HG03469 (cell line): ENCODE results near the gene MEMO1.
"Not testable (repeated sequence)": the region's sequence is repeated elsewhere in the genome, so short reads cannot be mapped to it uniquely, and the experiment has no call there.

ENCODE experiments used
- ATAC-seq: cut with Tn5 transposase; IDR thresholded peaks from one replicate; pipeline ENCODE4 v1.9.1; 2021; ENCODE audit warnings: mild to moderate bottlenecking, moderate library complexity, moderate number of reproducible peaks; ENCODE audit not compliant: unreplicated experiment

MEMO1 gene

GRCh38 chr2:31998731-31999383, 12.0 kb downstream of the MEMO1 start:
- ATAC-seq = no peak

DNA sequence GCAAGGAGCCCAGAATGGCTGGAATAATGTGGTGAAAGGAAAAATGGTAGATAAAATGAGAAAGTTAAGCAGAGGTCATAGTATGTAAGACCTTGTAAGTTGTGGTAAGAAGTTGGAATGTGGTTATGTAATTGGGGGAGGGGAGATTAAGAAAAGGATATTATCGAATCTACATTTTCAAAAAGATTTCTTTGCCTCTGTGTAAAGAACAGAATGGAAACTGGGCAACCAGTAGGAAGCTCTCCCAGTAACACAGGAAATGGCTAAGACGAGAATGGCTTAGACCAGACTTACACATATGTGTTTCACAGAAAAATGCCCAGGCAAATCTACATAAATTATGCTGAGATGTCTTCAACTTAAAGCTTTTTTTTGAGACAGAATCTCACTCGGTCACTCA, 13.2 kb downstream of the MEMO1 start:
- ATAC-seq = no peak

DNA sequence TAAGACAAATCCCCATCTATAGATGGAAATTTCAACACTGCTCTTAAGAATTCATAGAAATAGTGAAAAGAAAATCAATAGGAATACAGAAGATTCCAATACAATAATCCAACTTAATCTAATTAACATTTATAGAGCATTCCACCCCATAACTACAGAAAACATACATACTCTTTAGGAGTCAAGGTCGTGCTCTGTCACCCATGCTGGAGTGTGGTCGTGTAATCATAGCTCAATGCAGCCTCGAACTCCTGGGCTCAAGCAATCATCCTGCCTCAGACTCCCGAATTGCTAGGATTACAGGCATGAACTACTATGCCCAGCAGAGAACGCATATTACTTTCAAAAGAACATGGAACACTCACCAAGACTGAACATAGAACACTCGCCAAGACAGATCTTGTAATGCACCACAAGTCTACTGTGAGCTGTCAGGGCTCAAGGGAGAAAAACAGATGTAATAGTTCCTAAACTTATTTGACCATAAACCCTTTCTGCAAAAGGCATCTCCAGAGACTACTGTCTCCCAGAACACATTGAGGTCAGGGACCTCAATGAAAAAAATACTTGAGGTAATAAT, 14.1 kb downstream of the MEMO1 start:
- no peak for ATAC-seq

GRCh38 chr2:31992934-31993333, 17.9 kb downstream of the MEMO1 start:
- ATAC-seq = no peak

GRCh38 chr2:31992025-31992579, 18.7 kb downstream of the MEMO1 start:
- ATAC-seq = no peak

GRCh38 chr2:31989946-31990345, 20.9 kb downstream of the MEMO1 start:
- ATAC-seq = no peak

DNA sequence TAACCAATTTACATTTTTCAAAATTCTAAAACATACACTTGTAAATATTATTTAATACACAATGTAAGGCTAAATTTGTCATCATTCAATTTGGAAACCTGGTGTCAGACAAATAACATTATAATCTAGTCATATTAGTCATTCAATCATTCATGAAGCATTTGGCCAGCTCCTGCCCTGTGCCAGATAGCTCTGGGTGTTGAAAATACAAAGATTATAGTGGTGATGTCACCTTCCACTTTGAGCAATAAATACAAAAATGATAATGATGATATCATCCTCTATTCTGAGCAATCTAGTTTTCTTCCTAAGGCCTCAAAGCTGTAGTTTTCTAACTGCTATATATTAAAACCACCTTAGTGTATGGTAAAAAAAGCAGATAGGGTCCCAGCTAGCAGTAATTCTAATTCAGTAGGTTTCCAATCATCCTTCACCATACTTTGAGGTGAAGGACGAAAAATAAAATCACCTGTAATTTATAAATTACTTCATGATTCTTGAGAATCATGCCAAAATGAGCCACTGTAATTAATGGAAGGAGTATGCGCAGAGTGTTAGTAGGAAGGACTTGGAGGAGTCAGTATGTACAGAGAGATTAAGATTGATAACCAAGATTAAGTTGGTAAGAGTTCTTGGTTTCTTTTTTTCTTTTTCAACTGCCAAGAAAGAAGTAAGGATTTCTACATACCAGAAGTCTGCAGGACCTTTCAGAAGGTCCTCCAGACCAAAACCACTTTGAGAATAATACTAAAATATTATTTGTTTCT, 23.2 kb downstream of the MEMO1 start:
- no peak for ATAC-seq

DNA sequence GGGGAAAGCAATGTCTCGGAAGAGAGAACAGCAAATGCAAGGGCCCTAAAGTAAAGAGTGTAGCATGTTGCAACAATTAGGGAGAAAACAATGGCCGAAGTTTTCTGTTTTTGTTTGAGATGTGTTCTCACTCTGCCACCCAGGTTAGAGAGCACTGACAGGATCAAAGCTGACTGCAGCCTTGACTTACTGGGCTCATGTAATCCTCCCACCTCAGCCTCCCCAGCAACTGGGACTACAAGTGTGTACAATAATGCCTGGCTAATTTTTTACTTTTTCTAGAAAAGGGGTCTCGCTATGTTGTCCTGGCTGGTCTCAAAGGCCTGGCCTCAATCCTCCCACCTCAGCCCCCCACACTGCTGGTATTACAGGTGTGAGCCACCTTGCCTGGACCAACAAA, 23.9 kb downstream of the MEMO1 start:
- no peak for ATAC-seq

GRCh38 chr2:31983762-31984467, 26.9 kb downstream of the MEMO1 start:
- no peak for ATAC-seq

GRCh38 chr2:31980674-31981356, 30.0 kb downstream of the MEMO1 start:
- peak; percentile 96 for ATAC-seq

DNA sequence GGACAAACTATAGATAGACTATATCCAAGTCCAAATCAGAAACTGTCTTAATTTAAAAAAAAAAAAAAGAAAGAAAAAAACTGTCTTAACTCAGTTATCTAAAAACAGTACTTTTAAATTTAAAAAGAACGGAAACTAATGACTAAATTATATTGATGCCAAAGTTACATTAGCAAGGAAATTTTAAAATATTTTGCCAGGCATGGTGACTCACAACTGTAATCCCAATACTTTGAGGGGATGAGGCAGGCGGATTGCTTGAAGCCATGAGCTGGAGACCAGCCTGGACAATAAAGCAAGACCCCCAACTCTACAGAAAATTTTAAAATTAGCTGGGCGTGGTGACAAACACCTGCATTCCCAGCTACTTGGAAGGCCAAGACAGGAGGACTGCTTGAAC, 30.9 kb downstream of the MEMO1 start:
- ATAC-seq = no peak

DNA sequence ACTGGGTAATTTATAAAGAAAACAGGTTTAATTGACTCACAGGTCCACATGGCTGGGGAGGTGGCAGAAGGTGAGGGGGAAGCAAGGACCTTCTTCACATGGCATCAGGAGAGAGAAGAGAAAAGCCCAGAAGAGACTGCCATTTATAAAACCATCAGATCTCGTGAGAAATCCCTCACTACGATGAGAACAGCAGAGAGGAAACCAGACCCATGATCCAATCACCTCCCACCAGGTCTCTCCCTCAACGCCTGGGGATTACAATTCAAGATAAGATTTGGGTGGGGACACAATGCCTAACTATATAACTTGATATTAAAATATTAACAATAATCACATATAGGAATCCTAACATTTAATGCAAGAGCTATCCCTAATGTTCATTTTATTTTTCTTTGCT, 31.8 kb downstream of the MEMO1 start:
- ATAC-seq = no peak

- ATAC-seq = no peak
Measured at GRCh38 chr2:31978436-31978835, 32.4 kb downstream of the MEMO1 start.

DNA sequence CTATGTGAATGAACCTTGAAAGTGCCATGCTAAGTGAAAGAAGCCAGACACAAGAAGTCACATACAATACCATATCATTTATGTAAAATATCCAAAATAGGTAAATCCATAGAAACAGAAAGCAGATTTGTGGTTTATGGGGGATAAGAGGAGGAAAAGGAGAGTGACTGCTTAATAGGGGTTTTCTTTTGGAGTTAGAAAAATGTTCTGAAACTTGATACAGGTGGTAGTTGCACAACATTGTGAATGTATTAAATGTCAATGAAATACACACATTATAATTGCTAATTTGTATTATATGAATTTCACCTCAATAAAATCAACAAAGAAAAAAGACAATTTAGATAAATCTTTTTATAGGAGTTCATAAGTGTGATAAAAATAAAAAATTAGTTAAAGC, 37.1 kb downstream of the MEMO1 start:
- no peak for ATAC-seq

DNA sequence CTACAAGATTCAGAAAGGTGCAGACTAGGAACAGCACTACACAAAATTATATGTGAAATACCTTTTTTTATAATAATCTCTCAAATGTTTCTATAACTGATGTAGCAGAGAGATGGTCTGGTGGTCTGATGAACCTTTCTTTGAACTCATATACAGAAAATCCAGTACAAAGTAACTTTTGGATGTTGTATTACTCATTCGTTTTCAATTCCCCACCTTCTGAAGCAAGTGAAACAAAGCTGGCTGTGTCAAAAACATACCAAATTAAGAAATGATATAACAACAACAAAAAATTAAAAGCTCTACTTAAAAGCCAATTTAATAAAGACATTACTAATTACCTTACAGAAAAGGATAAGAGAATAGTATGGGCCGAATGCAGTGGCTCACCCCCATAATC, 38.7 kb downstream of the MEMO1 start:
- ATAC-seq = no peak

GRCh38 chr2:31969178-31969577, 41.6 kb downstream of the MEMO1 start:
- ATAC-seq = no peak

DNA sequence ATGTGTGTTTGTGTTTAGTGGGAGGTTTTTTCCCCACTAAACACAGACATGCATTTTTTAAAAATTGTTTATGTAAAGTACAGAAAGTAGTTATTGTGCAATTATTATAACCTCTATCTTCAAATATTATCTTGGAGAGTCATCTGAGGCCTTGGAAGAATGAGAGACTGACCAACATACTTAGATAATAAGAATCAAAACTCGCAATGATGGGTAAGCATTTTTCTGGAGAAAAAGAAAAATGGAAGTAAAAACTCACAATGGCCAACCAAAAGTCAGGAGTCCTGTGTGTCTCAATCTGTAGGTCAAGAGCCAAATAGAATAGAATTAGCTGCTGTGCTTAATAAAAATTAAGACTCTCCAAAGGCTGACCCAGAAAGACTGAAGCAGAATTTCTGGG, 43.0 kb downstream of the MEMO1 start:
- ATAC-seq = no peak

DNA sequence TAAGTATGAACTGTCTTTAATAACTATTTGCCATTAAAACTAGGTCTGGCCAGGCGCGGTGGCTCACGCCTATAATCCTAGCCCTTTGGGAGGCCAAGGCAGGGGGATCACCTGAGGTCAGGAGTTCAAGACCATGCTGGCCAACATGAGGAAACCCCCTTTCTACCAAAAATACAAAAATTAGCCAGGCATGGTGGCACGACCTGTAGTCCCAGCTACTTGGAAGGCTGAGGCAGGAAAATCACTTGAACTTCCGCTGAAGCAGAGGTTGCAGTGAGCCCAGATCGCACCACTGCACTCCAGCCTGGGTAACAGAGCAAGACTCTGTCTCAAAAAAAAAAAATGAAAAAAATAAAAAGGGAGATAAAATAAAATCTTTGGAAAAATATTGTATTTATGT, 44.4 kb downstream of the MEMO1 start:
- not testable (repeated sequence) for ATAC-seq

- ATAC-seq = no peak
Measured at GRCh38 chr2:31965094-31965493, 45.7 kb downstream of the MEMO1 start.

DNA sequence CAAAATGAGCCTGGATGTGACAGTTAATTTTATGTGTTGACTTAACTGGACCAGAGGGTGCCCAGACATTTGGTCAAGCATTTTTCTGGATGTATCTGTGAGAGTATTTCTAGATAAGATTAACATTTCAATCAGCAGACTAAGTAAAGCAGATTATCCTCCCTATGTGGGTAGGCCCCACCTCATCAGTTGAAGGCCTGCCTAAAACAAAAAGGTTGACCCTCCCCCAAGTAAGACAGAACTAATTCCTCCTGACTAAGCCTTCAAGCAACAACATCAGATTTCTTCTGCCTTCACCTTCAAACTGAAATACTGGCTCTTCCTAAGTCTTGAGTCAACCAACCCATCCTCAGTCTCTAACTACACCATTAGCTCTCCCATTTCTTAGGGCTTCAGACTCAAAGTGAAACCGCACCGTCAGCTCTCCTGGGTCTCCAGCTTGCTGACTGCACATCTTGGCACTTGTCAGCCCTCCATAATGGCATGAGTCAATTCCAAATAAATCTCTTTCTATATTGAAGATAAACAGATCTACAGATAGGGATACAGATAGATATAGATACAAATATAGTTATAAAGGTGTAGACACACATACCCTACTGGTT, 47.9 kb downstream of the MEMO1 start:
- no peak for ATAC-seq
